ENCODE results near the gene TENT4A. TPM values are rescaled to one million over a fixed set of nuclear protein-coding genes. Genes with fewer than 3 reads are reported as not detected.

Gene TENT4A
- total and polyA plus RNA-seq, 10 of the 15 experiments (the other 5 are each of a cell fraction or from before 2014, with no cell fraction given) = 1.4 to 30.6 (median 12.5) TPM

GRCh38 chr5:6730807-6731206, 17.6 kb downstream of the TENT4A start:
- ATAC-seq (no peak), FAIRE-seq (no peak), DNase-seq (ENCODE audit: low read depth, low spot score) (no peak)
- no peak overlapping the region; the same call in 1 of the 2 replicates for H3K4me2 ChIP-seq (ENCODE audit: control insufficient read depth, insufficient read depth)
- 0 out of 2 replicates have a peak overlapping the region, but pooled peaks have one; percentile 84 for H3K27ac ChIP-seq (ENCODE audit: control insufficient read depth, insufficient read depth)
- no peaks in the 10 kb centered on the region for H3K27me3 ChIP-seq (replicated peaks in 1 of 2; ENCODE audit: control insufficient read depth in 2 of 2, insufficient read depth in 2 of 2, low read length in 1 of 2)
- POLR2A ChIA-PET = interaction anchor here (0.7 to 5.4 kb wide), 5 partner anchors 13 to 498 kb away, joined by 3 to 35 read pairs (median 3); no protein-coding TSS in a partner anchor
- H2AFZ ChIP-seq (ENCODE audit: control insufficient read depth, low read depth, low read length) = no peak overlapping the region
- SMC1A ChIA-PET (ENCODE audit: uncharacterized antibody, unreplicated experiment) = interaction anchor here (1.5 to 4.8 kb wide), 5 partner anchors 8 to 99 kb away, joined by 6 to 41 read pairs (median 24); partner anchors contain the start of genes NSUN2 and SRD5A1
- RAD21 ChIA-PET (ENCODE audit: unreplicated experiment) = interaction anchor here (0.7 to 5.3 kb wide), 9 partner anchors 9 to 1255 kb away, joined by 3 to 32 read pairs (median 4); partner anchors contain the start of genes NSUN2 and SRD5A1
- peaks cover 99% of the 10 kb centered on the region for H3K79me2 ChIP-seq (ENCODE audit: control insufficient read depth, insufficient read depth, low read length)
- H3K4me3 ChIP-seq = 0 out of 2 replicates have a peak overlapping the region, but pooled peaks have one; percentile 9
- TF ChIP-seq ATF7 (IDR thresholded peaks at IDR 0.05; ENCODE audit: low read depth) (peak; percentile 34; the same call in 1 of the 2 replicates), MTA2 (IDR thresholded peaks at IDR 0.05; ENCODE audit: low read depth) (0 out of 2 replicates have a peak, but pooled peaks have one; percentile 11), CHD2 (IDR thresholded peaks at IDR 0.05; ENCODE audit: borderline replicate concordance, low read depth, low read length) (no peak), CUX1 (IDR thresholded peaks at IDR 0.05; ENCODE audit: insufficient replicate concordance, low read depth, low read length) (peak; percentile 32)
- no TSS peak for BruUV-seq (replicated peaks)
- H4K20me1 ChIP-seq (ENCODE audit: control insufficient read depth, insufficient read depth) = no peaks in the 10 kb centered on the region
- intact Hi-C loops (cut with micrococcal nuclease; ENCODE audit: unreplicated experiment) = no loop called here
- peaks cover 78% of the 10 kb centered on the region for H3K4me1 ChIP-seq (ENCODE audit: control insufficient read depth, insufficient read depth, low read length)
- H3K36me3 ChIP-seq (ENCODE audit: control insufficient read depth in 2 of 2, insufficient read depth in 2 of 2, low read length in 1 of 2) = peaks cover 5 to 15% of the 10 kb centered on the region in 2 experiments; a peak in 3 of 4 replicates
- in situ Hi-C loops (cut with MboI) = loop anchor here (10.0 kb wide), 3 partner anchors 356 to 976 kb away; partner anchors contain the start of gene MED10
- 69% methylated on average over 3 of the region's 3 CpGs for WGBS (ENCODE audit: insufficient coverage, insufficient replicate concordance, low lambda C conversion rate, missing lambda C conversion rate)
- no peaks in the 10 kb centered on the region for H3K9me3 ChIP-seq (replicated peaks; ENCODE audit: control insufficient read depth, insufficient read depth, low read length)
- CTCF ChIA-PET = interaction anchor here (0.9 to 4.5 kb wide), 7 partner anchors 9 to 113 kb away, joined by 3 to 17 read pairs (median 5); partner anchors contain the start of genes NSUN2 and SRD5A1
- H3K9ac ChIP-seq (ENCODE audit: control insufficient read depth, insufficient read depth, low read length) = no peak overlapping the region
